Stimulated activated memory B cell treated with anti-CD40 and anti-IgM and Interleukin-4, amounts not matched to agents 10 μg/mL and 1 μg/mL and 100 μg/mL, for 72 hours (primary cell): ENCODE measurements around the gene OPCML.

Experiments
- ATAC-seq: fragments of 150-1000 bp; cut with Tn5 transposase; 2 replicates; pipeline ENCODE4 v1.10.0; 2021
- H3K27ac Mint-ChIP-seq: one replicate; pipeline ENCODE4 v1.8.0; 2022; ENCODE audit warnings: mild to moderate bottlenecking, mixed read lengths
- H3K27me3 Mint-ChIP-seq: one replicate; pipeline ENCODE4 v1.8.0; 2022; ENCODE audit warnings: mixed read lengths
- H3K36me3 Mint-ChIP-seq: one replicate; pipeline ENCODE4 v1.8.0; 2022; ENCODE audit warnings: mixed read lengths
- H3K4me1 Mint-ChIP-seq: one replicate; pipeline ENCODE4 v1.8.0; 2022; ENCODE audit warnings: mixed read lengths
- H3K4me3 Mint-ChIP-seq: one replicate; pipeline ENCODE4 v1.8.0; 2022; ENCODE audit warnings: mild to moderate bottlenecking, moderate library complexity, mixed read lengths
- H3K9me3 Mint-ChIP-seq: one replicate; pipeline ENCODE4 v1.8.0; 2022; ENCODE audit warnings: mixed read lengths

Gene OPCML

GRCh38 chr11:133531971-133532651 lies at the start of gene OPCML:
Gene OPCML, minus strand, starts transcription at chr11:133532501.
- peaks cover 12% of the 10 kb centered on the region for H3K4me1 Mint-ChIP-seq
- H3K9me3 Mint-ChIP-seq: no peaks in the 10 kb centered on the region
- no peak within 1 kb of the TSS for H3K4me3 Mint-ChIP-seq
- H3K36me3 Mint-ChIP-seq: no peaks in the 10 kb centered on the region
- H3K27ac Mint-ChIP-seq: no peak within 1 kb of the TSS
- ATAC-seq: peak; percentile 6
- peaks cover 56% of the 10 kb centered on the region for H3K27me3 Mint-ChIP-seq

- Mint-ChIP-seq H3K9me3 (peaks cover 5% of the 10 kb centered on the region), H3K36me3 (no peaks in the 10 kb centered on the region), H3K27ac (no peak overlapping the region), H3K4me3 (no peak overlapping the region), H3K27me3 (peaks cover 6% of the 10 kb centered on the region), H3K4me1 (no peaks in the 10 kb centered on the region)
- no peak for ATAC-seq
These were observed 48.8 kb upstream of the OPCML start for GRCh38 chr11:133581091-133581490.

GRCh38 chr11:133579165-133580031 lies 47.1 kb upstream of the OPCML start:
- H3K27ac Mint-ChIP-seq: no peak overlapping the region
- ATAC-seq: peak; percentile 42
- peaks cover 7% of the 10 kb centered on the region for H3K27me3 Mint-ChIP-seq
- no peak overlapping the region for H3K4me3 Mint-ChIP-seq
- no peaks in the 10 kb centered on the region for H3K36me3 Mint-ChIP-seq
- peaks cover 5% of the 10 kb centered on the region for H3K9me3 Mint-ChIP-seq
- H3K4me1 Mint-ChIP-seq: no peaks in the 10 kb centered on the region

GRCh38 chr11:133577403-133577802 lies 45.1 kb upstream of the OPCML start:
- Mint-ChIP-seq H3K9me3 (peaks cover 5% of the 10 kb centered on the region), H3K27ac (no peak overlapping the region), H3K36me3 (no peaks in the 10 kb centered on the region), H3K4me3 (no peak overlapping the region), H3K27me3 (peaks cover 14% of the 10 kb centered on the region), H3K4me1 (no peaks in the 10 kb centered on the region)
- ATAC-seq: no peak

- Mint-ChIP-seq H3K4me3 (no peak overlapping the region), H3K36me3 (no peaks in the 10 kb centered on the region), H3K4me1 (no peaks in the 10 kb centered on the region), H3K27ac (no peak overlapping the region), H3K27me3 (peaks cover 14% of the 10 kb centered on the region), H3K9me3 (peaks cover 5% of the 10 kb centered on the region)
- no peak for ATAC-seq
These were observed 44.0 kb upstream of the OPCML start for GRCh38 chr11:133576351-133576750.

- Mint-ChIP-seq H3K36me3 (no peaks in the 10 kb centered on the region), H3K27ac (no peak overlapping the region), H3K9me3 (peaks cover 5% of the 10 kb centered on the region), H3K4me3 (no peak overlapping the region), H3K27me3 (peaks cover 14% of the 10 kb centered on the region), H3K4me1 (no peaks in the 10 kb centered on the region)
- ATAC-seq: no peak
These were observed 40.8 kb upstream of the OPCML start for GRCh38 chr11:133573081-133573480.

- ATAC-seq: no peak
- H3K4me1 Mint-ChIP-seq: no peaks in the 10 kb centered on the region
- H3K27me3 Mint-ChIP-seq: peaks cover 7% of the 10 kb centered on the region
- no peaks in the 10 kb centered on the region for H3K36me3 Mint-ChIP-seq
- no peaks in the 10 kb centered on the region for H3K9me3 Mint-ChIP-seq
- no peak overlapping the region for H3K27ac Mint-ChIP-seq
- no peak overlapping the region for H3K4me3 Mint-ChIP-seq
These were observed 38.1 kb upstream of the OPCML start for GRCh38 chr11:133570376-133570775.

- Mint-ChIP-seq H3K4me1 (no peaks in the 10 kb centered on the region), H3K36me3 (no peaks in the 10 kb centered on the region), H3K9me3 (peaks cover 3% of the 10 kb centered on the region), H3K27ac (no peak overlapping the region), H3K27me3 (no peaks in the 10 kb centered on the region), H3K4me3 (no peak overlapping the region)
- ATAC-seq: no peak
These were observed 31.3 kb upstream of the OPCML start for GRCh38 chr11:133563505-133564025.

- Mint-ChIP-seq H3K27ac (no peak overlapping the region), H3K4me3 (no peak overlapping the region), H3K9me3 (peaks cover 3% of the 10 kb centered on the region), H3K27me3 (no peaks in the 10 kb centered on the region), H3K4me1 (no peaks in the 10 kb centered on the region), H3K36me3 (no peaks in the 10 kb centered on the region)
- no peak for ATAC-seq
These were observed 28.2 kb upstream of the OPCML start for GRCh38 chr11:133560472-133560855.

- H3K27ac Mint-ChIP-seq: no peak overlapping the region
- H3K9me3 Mint-ChIP-seq: peaks cover 3% of the 10 kb centered on the region
- no peaks in the 10 kb centered on the region for H3K36me3 Mint-ChIP-seq
- H3K4me1 Mint-ChIP-seq: no peaks in the 10 kb centered on the region
- no peaks in the 10 kb centered on the region for H3K27me3 Mint-ChIP-seq
- ATAC-seq: no peak
- H3K4me3 Mint-ChIP-seq: no peak overlapping the region
These were observed 27.7 kb upstream of the OPCML start for GRCh38 chr11:133559833-133560471.

- no peak for ATAC-seq
- Mint-ChIP-seq H3K4me3 (no peak overlapping the region), H3K4me1 (no peaks in the 10 kb centered on the region), H3K27me3 (no peaks in the 10 kb centered on the region), H3K27ac (no peak overlapping the region), H3K36me3 (no peaks in the 10 kb centered on the region), H3K9me3 (peaks cover 3% of the 10 kb centered on the region)
These were observed 27.1 kb upstream of the OPCML start for GRCh38 chr11:133559382-133559781.

GRCh38 chr11:133555034-133555433 lies 22.7 kb upstream of the OPCML start:
- ATAC-seq: no peak
- H3K36me3 Mint-ChIP-seq: no peaks in the 10 kb centered on the region
- H3K27me3 Mint-ChIP-seq: no peaks in the 10 kb centered on the region
- no peaks in the 10 kb centered on the region for H3K4me1 Mint-ChIP-seq
- H3K9me3 Mint-ChIP-seq: peaks cover 3% of the 10 kb centered on the region
- H3K4me3 Mint-ChIP-seq: no peak overlapping the region
- H3K27ac Mint-ChIP-seq: no peak overlapping the region

GRCh38 chr11:133553885-133554740 lies 21.8 kb upstream of the OPCML start:
- no peak overlapping the region for H3K27ac Mint-ChIP-seq
- ATAC-seq: no peak
- H3K9me3 Mint-ChIP-seq: no peaks in the 10 kb centered on the region
- H3K4me1 Mint-ChIP-seq: no peaks in the 10 kb centered on the region
- no peaks in the 10 kb centered on the region for H3K27me3 Mint-ChIP-seq
- no peaks in the 10 kb centered on the region for H3K36me3 Mint-ChIP-seq
- no peak overlapping the region for H3K4me3 Mint-ChIP-seq

- no peaks in the 10 kb centered on the region for H3K4me1 Mint-ChIP-seq
These were observed 20.6 kb upstream of the OPCML start for GRCh38 chr11:133552938-133553337.

GRCh38 chr11:133551064-133551463 lies 18.8 kb upstream of the OPCML start:
- Mint-ChIP-seq H3K9me3 (peaks cover 4% of the 10 kb centered on the region), H3K4me3 (no peak overlapping the region), H3K27me3 (peaks cover 8% of the 10 kb centered on the region), H3K36me3 (no peaks in the 10 kb centered on the region), H3K27ac (no peak overlapping the region), H3K4me1 (no peaks in the 10 kb centered on the region)
- ATAC-seq: no peak

More at GRCh38 chr11:133552938-133553337, 20.6 kb upstream of the OPCML start:
- no peaks in the 10 kb centered on the region for H3K9me3 Mint-ChIP-seq
- H3K4me3 Mint-ChIP-seq: no peak overlapping the region
- H3K27me3 Mint-ChIP-seq: no peaks in the 10 kb centered on the region
- H3K27ac Mint-ChIP-seq: no peak overlapping the region
- no peak for ATAC-seq
- no peaks in the 10 kb centered on the region for H3K36me3 Mint-ChIP-seq
